HFF-Myc (cell line): ENCODE data around the gene SAMD9.

Source experiments
- DNase-seq: peaks from one replicate; pipeline ENCODE4 v3.0.0-alpha.2; 2011; ENCODE audit warnings: low read depth; ENCODE audit errors: extremely low read depth
- H3K4me3 ChIP-seq: replicated peaks from 2 replicates; pipeline ENCODE4 v1.5.1; 2011; ENCODE audit warnings: low read depth, mild to moderate bottlenecking, control low read depth, low read length
- TF ChIP-seq, protein P1 (sequence below): IDR thresholded peaks from 2 replicates; pipeline ENCODE4 v1.5.1; 2012; ENCODE audit warnings: mild to moderate bottlenecking, low read depth, low read length, control low read depth; ENCODE audit errors: missing control alignments

The SAMD9 gene

DNA sequence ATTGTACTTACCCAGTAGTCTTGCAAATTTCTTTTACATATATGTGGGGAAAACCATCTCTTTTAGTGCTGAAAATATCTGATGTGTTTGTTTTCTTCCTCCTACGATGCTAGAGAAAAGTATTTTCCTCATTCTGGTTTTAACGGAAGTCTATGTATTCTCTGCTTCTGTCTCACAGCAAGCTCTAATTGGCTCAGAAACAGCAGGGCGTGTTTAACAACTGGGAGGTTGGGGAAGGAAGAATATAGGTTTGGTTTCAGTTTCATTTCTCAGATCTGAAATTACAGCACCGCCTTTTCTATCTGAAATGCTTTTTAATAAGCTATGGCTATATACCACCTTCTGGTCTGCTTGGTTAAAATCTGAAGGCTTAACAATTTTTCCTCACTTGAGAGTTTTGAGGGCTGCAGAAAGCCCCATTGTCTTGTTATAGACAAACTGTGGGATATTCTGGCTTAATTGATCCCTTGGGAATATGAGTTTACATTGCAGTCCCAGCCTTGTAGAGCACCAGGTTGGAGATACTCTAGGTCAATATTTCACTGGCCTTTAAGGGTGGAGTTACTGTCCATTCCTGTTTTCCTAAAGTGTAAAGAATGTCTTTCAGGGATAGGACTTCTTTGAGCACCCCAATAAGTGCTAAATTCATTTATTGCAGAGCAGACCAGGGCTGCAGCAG lies at the start of gene SAMD9:
Gene SAMD9 (minus strand): TSS at position 128 of the 679 bp plus-strand sequence. CDS start 11,882 bp downstream, outside the sequence.
- TF ChIP-seq, protein P1, sequence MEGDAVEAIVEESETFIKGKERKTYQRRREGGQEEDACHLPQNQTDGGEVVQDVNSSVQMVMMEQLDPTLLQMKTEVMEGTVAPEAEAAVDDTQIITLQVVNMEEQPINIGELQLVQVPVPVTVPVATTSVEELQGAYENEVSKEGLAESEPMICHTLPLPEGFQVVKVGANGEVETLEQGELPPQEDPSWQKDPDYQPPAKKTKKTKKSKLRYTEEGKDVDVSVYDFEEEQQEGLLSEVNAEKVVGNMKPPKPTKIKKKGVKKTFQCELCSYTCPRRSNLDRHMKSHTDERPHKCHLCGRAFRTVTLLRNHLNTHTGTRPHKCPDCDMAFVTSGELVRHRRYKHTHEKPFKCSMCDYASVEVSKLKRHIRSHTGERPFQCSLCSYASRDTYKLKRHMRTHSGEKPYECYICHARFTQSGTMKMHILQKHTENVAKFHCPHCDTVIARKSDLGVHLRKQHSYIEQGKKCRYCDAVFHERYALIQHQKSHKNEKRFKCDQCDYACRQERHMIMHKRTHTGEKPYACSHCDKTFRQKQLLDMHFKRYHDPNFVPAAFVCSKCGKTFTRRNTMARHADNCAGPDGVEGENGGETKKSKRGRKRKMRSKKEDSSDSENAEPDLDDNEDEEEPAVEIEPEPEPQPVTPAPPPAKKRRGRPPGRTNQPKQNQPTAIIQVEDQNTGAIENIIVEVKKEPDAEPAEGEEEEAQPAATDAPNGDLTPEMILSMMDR, result no peak
- peak; percentile 44 for DNase-seq
- peak within 1 kb of the TSS; percentile 38 for H3K4me3 ChIP-seq

DNA sequence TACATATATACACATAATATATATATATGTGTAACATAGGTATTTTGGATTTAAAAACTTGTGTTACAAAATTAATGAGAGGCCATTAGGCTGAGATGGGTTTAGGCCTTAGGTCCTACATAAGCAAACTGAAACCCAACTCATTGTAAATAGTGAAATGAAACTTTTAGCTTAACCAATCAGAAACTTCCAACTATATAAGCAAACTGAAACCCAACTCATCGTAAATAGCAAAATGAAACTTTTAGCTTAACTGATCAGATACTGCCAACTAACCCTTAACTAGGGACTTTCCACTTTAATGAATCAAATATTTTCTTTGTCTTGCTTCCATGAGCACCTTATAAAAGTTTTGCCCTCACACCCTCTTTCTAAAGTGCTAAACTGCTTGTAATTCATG lies 47.7 kb upstream of the SAMD9 start:
- TF ChIP-seq, protein P1, result no peak
- DNase-seq, result no peak
- H3K4me3 ChIP-seq, result no peak overlapping the region

DNA sequence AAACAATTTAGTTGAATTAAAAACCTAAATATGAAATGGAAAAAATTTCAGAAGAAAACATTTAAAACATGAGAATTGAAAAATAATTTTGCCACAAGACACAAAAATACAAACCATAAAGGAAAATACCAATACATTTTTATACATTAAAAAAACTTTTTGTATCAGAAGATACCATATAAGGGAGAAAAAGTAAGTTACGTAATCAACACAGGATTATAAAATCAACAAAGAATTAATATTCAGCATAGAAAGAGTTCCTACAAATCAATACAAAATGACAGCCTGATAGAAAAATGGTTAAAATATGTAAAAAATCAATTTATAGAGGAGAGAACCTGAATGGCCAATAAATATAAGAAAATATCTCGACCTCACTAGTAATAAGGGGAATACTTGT lies 47.0 kb upstream of the SAMD9 start:
- TF ChIP-seq, protein P1, result no peak
- DNase-seq, result no peak
- H3K4me3 ChIP-seq, result no peak overlapping the region

DNA sequence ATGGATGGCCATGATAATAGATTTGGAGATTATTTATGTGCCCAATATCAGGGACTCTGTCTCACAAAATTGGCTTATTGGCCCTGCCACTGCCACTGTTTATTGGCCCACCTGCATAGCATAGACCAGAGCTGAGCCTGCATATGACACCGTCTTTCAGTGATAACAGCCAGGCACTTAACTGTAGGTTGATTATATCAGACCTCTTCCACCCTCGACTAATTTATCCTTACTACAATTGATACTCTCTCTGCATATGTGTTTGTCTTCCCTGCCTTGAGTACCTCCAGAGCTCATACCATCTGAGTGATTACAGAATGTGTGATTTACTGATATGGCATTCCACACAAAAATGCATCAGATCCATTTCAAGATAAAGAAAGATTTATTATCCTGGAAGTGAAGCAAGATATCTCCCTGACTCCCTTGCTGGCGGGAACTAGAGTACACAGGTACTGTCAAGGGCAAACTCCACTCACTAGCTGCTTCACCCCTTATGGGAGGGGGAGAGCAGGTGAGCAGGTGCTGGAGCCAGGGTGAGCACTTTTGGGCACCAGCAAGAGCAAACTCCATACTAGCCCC lies 43.5 kb upstream of the SAMD9 start:
- DNase-seq, result no peak
- TF ChIP-seq, protein P1, result no peak
- no peak overlapping the region for H3K4me3 ChIP-seq

DNA sequence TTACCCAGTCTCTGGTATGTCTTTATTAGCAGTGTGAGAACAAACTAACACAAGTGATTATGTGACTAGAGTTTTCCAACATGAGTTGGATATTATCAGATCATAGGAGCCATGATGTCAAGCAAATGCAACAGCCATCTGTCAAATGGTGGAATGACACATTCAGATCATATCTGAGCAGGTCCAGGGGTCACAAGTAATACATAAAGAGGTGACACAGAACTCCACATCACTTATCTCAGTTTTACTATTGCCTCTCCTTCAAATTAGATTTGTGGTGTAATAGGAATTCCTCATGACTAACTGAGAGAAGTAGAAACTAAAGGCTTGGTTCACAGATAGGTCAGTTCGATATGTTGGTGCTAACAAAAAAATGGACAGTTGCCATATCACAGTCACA lies 42.6 kb upstream of the SAMD9 start:
- H3K4me3 ChIP-seq, result no peak overlapping the region
- TF ChIP-seq, protein P1, result no peak
- no peak for DNase-seq

DNA sequence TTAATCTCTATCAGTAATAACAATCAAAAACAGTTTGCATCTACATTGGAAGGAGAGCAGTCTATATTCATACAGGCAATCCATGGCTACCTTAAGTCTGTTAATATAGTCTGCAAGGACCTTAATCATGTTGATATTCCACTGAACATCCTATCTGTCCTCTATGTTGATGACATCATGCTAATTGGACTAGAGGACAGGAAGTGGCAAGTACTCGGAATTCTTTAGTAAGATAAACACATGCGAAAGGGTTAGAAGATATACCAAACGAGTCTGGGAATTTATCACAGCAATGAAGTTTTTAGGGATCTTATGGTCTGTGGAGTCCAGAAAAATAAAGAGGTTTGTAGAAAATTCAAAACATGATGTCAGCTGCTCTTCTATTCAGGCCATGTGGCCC lies 41.7 kb upstream of the SAMD9 start:
- TF ChIP-seq, protein P1, result no peak

More for the DNA sequence above, 41.7 kb upstream of the SAMD9 start:
- no peak for DNase-seq
- H3K4me3 ChIP-seq, result no peak overlapping the region
